ENCODE results near the gene MRPS2.
"Not testable (repeated sequence)": the region's sequence is repeated elsewhere in the genome, so short reads cannot be mapped to it uniquely, and the experiment has no call there.

MRPS2 gene

GRCh38 chr9:135514342-135515082 is 14.0 kb downstream of the MRPS2 start:
- no peak for DNase-seq (ENCODE audit: low spot score)

DNA sequence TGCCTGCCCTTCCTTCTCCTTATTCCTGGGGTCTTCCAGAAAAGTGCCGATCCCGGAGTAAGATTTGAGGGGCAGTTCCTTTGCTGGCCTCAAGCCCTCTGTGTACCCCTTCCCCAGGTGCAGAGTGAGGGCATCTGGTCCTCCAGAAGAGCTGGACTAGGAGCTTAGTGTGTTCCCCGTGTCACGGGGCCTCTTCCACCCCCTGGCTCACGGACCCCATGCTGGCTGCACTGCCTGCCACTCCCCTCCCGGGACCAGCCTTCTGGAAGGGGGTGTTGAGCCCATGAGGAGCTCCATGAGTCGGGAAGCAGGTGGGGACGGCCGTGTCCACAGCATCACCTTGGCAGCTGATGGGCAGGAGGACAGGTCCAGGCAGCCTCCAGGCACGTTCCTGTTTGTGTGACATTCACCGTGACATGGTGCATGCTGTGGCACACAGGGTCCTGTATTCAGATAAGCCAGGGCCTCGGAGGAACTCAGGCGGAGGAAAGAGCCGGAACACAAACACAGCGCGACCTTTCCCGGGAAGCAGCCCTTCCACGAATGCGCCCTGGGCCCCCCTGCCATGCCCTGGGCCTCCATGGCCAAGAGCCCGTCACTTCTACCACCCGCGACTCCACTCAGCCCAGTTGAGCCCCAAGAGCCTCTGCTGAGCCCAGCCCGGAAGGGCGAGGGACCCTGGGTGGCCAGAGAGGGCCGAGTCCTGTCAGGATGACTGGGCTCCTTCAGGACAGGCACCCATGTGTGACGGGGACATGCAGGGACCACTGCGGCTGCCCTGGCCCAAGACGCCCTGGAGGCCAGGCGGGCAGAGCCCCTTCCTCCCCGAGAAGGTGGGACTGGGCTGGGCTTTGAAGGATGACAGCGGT is 14.8 kb downstream of the MRPS2 start:
- DNase-seq (ENCODE audit: low spot score) = no peak

DNA sequence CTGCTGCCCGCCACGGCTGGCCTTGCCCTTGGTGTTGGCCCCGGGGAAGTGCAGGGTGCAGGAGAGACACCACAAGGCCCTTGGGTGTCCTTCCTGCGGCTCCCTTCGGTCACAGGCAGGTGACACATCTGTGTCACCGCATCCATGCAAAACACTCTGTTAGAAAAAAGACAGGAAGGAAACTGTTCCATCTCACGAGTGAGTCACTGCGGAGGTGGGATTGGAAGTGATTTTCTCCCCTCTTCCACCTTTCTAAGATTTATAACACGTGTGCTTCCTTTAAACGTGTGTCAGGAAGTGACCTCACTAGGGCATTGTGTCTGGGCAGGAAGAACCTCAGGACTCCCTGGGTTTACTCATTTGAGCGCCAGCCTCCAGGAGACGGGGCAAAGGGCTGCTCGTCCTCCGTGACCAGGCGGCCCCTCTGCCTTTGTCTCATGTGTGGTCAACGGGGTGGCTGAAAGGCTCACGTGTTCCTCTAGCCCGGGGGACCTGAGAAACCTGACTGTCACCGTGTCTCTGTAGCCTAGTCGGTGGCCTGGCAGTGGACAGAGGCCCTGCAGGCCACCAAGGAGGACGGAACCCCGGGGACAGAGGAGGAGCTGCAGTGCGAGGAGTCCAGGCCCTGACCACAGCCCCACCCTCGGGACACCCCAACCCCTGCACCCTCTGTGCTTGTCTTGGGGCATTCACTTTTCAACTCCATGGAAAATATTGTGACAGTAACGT is 15.8 kb downstream of the MRPS2 start:
- no peak for DNase-seq (ENCODE audit: low spot score)

DNA sequence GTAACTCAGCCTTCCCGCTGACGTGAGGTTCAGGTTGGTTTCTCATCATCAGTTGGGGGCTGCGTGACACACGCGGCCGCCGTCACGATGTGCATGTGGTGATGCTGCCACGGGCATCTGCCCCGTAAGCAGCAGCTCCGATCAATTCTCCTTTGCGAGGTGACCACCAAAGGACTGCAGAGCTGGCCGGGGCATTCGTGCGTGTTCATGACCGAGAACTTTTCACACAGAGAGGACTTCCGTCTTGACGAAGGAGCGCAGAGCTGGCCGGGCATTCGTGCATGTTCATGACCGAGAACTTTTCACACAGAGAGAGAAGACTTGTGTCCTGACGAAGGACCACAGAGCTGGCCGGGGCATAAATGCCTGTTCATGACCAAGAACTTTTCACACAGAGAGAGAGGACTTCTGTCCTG is 16.9 kb downstream of the MRPS2 start:
- no peak for DNase-seq (ENCODE audit: low spot score)

GRCh38 chr9:135519179-135519971 is 18.9 kb downstream of the MRPS2 start:
- DNase-seq (ENCODE audit: low spot score) = no peak

DNA sequence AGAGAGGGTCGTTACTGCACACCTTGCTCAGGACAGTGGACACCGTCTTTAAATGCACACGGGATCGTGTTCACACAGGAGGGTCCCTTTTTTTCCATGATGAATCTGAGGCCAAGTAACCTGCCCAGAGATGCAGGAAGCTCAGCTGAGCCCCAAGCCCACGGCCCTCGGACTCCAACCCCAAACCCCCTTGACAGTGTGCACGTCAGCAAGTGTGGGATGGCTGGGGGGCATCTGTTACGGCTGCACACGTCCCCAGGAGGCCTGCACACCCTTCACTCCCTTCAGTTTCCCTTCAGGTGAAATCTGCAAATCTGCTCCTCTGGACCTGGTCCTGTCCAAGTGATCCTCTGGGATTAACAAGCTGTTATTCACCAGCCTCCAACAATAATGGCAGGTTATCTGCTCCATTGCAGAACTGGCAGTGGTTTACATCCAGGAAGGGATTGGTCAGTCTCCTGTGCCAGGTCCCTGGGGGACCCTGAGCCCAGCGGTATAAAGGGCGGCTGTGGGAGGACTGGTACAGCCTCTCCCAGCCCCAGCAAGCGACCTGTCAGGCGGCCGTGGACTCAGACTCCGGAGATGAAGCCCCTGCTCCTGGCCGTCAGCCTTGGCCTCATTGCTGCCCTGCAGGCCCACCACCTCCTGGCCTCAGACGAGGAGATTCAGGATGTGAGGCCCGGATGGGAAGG is 20.6 kb downstream of the MRPS2 start, which contains the start of gene LCN1:
TSS of gene LCN1 (plus strand) at position 525 of the 692 bp plus-strand sequence. CDS start at position 583, 58 bp downstream.
- DNase-seq (ENCODE audit: low spot score) = no peak

GRCh38 chr9:135521608-135522095 is 21.2 kb downstream of the MRPS2 start:
- no peak for DNase-seq (ENCODE audit: low spot score)

GRCh38 chr9:135522137-135522877 is 21.8 kb downstream of the MRPS2 start:
- DNase-seq (ENCODE audit: low spot score) = no peak

DNA sequence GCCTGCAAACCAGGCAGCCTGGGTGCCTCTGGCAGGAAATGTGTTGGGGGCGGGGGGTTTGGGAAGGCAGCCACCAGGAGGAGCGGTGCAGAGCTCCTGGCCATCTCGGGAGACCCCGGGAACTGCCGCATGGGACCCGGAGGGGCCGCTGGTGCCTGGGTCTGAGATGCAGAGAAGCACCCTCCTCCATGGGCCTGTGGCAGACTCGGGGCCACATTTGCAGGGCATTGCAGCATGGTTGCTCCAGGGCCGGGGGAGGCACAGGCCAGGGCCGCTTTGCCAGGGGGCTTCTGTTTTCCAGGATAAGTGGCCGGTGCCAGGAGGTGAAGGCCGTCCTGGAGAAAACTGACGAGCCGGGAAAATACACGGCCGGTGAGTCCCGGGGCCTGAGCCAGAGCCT is 22.4 kb downstream of the MRPS2 start:
- DNase-seq (ENCODE audit: low spot score) = no peak

GRCh38 chr9:135523521-135524129 is 23.1 kb downstream of the MRPS2 start:
- no peak for DNase-seq (ENCODE audit: low spot score)

DNA sequence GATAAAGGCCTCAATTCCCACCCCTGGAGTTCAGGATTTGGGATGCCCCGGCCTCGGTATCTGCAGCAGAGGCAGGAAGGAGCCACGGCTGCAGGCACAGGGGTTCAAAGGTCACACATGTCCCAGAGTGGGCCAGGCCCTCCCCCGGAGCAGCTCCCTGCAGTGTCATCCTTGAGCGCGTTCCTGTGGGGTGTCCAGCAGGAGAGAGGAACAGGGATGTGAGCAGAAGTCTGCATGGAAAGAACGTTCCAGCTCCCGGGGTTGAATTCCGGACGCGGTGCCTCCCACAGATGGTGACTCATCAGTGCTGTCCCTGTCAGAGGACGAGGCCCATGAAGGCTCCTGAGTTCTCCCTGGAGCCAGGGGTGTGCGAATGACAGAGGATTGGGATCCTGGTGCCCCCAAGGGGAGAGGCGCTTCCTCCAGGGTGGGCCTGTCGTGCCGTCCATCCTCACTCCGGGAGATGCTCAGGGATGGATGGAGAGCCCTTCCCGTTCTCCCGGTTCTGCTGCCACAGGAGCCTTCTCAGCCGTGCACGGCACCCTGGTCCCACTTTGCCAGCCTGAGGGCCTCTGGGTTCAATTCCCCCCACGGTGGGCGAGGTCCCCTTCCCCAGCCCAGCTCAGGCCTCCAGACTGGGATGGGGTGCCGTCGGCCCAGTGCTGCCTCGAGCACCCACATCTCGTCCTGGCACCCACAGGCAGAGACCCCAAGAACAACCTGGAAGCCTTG is 23.8 kb downstream of the MRPS2 start:
- no peak for DNase-seq (ENCODE audit: low spot score)

DNA sequence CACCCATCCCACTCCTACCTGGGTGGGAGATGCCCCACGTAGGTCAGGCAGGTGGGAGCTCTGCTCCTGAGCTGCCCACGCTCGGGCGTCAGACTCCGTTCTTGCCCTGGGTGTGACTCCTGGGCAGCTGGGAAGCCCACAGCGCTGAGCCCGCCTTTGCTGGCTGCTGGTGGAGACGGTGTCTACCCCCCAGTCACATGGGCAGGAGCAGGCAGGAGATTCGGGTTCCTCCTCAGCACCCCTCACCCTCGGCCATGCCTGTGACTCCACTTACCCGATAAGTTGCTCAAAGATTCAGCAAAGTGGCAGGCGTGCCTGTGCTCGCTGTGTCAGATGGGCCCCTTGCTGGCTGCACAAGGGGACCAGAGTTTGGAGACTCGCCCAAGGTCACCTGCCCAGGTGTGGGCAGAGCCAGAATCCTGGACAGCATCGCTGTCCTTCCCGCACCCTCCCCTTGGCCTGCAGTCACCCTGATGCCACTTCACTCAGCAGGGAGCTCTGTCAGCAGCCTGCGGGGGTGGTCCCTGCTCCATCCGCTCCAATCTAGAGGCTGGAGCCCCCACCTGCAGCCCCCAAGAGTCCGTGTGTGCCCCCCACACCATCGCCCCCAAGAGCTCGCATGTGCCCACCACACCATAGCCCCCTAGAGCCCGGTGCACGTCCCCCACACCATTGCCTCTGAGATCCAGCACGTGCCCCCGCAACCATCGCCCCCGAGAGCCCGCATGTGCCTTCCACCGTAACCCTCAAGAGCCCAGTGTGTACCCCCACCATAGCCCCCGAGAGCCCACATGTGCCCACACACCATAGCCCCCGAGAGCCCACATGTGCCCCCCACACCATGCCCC is 25.0 kb downstream of the MRPS2 start:
- no peak for DNase-seq (ENCODE audit: low spot score)

DNA sequence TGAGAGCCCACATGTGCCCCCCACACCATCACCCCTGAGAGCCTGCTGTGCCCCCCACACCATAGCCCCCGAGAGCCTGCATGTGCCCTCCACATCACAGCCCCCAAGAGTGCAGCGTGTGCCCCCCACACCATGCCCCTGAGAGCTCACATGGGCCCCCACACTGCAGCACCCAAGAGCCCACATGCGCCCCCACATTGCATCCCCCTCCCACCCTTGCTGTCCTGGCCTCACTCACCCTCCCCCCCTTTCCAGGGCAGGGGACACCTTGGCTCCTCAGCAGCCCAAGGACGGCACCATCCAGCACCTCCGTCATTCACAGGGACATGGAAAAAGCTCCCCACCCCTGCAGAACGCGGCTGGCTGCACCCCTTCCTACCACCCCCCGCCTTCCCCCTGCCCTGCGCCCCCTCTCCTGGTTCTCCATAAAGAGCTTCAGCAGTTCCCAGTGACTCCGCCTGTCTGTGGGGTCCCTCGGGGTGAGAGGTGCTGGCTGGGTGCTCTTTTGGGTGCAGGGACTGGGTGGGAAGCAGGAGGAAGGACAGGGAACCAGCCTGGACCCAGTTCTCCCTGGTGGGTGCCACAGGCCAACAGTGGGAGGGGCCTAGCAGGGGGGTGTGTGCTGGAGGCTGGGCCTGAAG is 25.7 kb downstream of the MRPS2 start:
- DNase-seq (ENCODE audit: low spot score) = no peak

DNA sequence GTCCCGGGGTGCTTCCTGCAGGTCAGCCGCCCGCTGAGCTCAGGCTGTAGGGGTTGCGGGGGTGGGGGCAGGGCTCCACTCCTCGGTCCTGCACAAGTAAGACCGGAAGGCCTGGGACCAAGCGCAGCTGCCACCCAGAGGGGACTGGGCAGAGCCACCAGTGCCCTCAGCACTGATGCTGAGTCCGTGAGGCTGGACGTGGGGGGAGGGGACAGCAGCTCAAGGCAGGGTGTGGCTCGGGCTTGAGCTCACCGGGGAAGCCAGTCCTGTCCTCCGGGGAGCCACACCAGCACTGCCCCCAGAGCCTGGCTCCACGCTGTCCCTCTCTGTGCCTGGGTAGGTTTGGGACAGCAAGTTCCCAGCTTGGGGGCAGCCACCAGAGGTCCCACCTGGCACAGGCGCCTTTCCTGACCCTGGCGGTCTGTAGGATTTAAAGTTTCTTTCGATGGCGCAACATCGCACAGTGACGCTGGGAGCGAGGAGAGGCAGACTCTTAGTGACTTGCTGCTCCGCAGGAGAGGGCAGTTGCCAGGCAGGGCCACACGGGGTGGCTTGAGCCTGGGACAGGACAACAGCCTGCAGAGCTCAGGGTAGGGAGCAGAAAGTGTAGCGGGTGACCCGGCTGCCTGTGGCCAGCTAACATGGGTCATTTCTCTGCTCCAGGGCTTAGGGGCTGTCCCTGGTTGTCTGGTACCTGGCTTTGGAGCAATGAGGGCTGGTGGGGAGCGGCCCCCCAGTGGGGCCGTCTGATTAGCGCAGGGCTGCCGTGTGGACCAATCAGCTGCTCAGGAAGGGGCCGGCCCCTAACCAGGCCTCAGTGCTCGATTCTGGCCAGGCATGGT is 26.5 kb downstream of the MRPS2 start:
- no peak for DNase-seq (ENCODE audit: low spot score)

DNA sequence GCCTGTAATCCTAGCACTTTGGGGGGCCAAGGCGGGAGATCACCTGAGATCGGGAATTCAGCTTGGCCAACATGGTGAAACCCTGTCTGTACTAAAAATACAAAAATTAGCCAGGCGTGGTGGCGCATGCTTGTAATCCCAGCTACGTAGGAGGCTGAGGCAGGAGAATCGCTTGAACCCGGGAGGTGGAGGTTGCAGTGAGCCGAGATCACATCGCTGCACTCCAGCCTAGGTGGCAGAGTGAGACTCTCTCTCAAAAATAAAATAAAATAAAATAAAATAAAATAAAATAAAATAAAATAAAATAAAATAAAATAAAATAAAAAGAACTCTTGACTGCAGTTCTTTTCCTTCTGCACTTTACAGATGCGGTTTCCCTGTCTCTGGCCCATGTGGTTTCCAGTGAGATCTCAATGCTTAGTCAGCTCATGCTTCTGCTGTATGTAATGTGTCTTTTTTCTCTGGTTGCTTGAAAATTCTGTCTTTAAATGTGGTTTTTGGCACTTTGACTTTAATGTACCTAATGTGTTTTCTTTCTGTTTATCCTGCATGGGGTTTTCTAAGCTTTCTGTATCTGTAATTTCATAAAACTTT is 28.5 kb downstream of the MRPS2 start:
- not testable (repeated sequence) for DNase-seq (ENCODE audit: low spot score)

DNA sequence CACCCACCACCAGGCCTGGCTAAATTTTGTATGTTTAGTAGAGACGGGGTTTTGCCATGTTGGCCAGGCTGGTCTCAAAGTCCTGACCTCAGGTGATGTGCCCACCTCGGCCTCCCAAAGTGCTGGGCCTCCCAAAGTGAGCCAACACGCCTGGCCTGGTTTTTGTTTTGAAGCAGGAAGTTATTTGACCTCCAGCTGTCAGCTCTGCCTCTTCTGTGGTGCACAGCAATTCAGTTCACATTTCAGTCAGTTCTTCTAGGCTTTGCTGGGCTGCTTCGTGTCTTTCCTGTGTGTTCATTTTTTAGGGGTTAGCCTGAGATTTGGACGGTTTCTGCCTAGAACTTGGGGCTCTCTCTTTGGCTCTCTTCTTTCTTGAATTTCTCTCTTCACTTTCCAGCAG is 29.7 kb downstream of the MRPS2 start:
- DNase-seq (ENCODE audit: low spot score) = no peak
